Midbrain (tissue), 1 donor: ENCODE results near the gene UMAD1.

Experiments
- DNase-seq: peaks from one replicate; lab custom pipeline; 2025; lab: John Stamatoyannopoulos, UW

The UMAD1 gene

GRCh38 chr7:7693881-7694280 lies 53.3 kb downstream of the UMAD1 start:
- no peak for DNase-seq

- no peak for DNase-seq
Measured at GRCh38 chr7:7694542-7694941, 54.0 kb downstream of the UMAD1 start.

GRCh38 chr7:7695111-7695817 lies 54.7 kb downstream of the UMAD1 start:
- DNase-seq = peak; percentile 38

GRCh38 chr7:7696458-7697119 lies 56.0 kb downstream of the UMAD1 start:
- no peak for DNase-seq

GRCh38 chr7:7698930-7699329 lies 58.4 kb downstream of the UMAD1 start:
- no peak for DNase-seq

- DNase-seq = no peak
Measured at GRCh38 chr7:7699380-7699779, 58.8 kb downstream of the UMAD1 start.

GRCh38 chr7:7699970-7700369 lies 59.4 kb downstream of the UMAD1 start:
- no peak for DNase-seq

- no peak for DNase-seq
Measured at GRCh38 chr7:7701527-7701926, 61.0 kb downstream of the UMAD1 start.

GRCh38 chr7:7702826-7703225 lies 62.3 kb downstream of the UMAD1 start:
- DNase-seq = no peak

- no peak for DNase-seq
Measured at GRCh38 chr7:7703427-7703826, 62.9 kb downstream of the UMAD1 start.

- no peak for DNase-seq
Measured at GRCh38 chr7:7704867-7705266, 64.3 kb downstream of the UMAD1 start.

- no peak for DNase-seq
Measured at GRCh38 chr7:7705318-7705717, 64.8 kb downstream of the UMAD1 start.

GRCh38 chr7:7706101-7706511 lies 65.6 kb downstream of the UMAD1 start:
- DNase-seq = no peak

- DNase-seq = no peak
Measured at GRCh38 chr7:7706556-7707172, 66.1 kb downstream of the UMAD1 start.

GRCh38 chr7:7707246-7707645 lies 66.7 kb downstream of the UMAD1 start:
- DNase-seq = no peak

GRCh38 chr7:7707806-7708205 lies 67.3 kb downstream of the UMAD1 start:
- DNase-seq = no peak

GRCh38 chr7:7709291-7709690 lies 68.7 kb downstream of the UMAD1 start:
- no peak for DNase-seq

- no peak for DNase-seq
Measured at GRCh38 chr7:7710469-7710868, 69.9 kb downstream of the UMAD1 start.

- no peak for DNase-seq
Measured at GRCh38 chr7:7713730-7714129, 73.2 kb downstream of the UMAD1 start.

GRCh38 chr7:7718492-7718891 lies 77.9 kb downstream of the UMAD1 start, which contains the start of gene RPA3:
Gene RPA3 (minus strand): TSS chr7:7718607. CDS start chr7:7640418, 78,189 bp downstream.
- DNase-seq = no peak

GRCh38 chr7:7719236-7719635 lies 78.7 kb downstream of the UMAD1 start:
- peak; percentile 27 for DNase-seq

GRCh38 chr7:7720193-7720592 lies 79.6 kb downstream of the UMAD1 start:
- no peak for DNase-seq
